Neuronal stem cell (in vitro differentiated cells): ENCODE results near the gene BPIFB2.

Source experiments
- DNase-seq: peaks from one replicate; pipeline ENCODE4 v3.0.0-alpha.2; 2013; ENCODE audit warnings: low spot score
- H2AFZ ChIP-seq: one replicate; pipeline ENCODE4 v1.6.1; 2013; ENCODE audit warnings: mild to moderate bottlenecking, low read length, inconsistent platforms
- H2AK5ac ChIP-seq: 2 replicates; pipeline ENCODE4 v1.6.1; 2013; ENCODE audit warnings: low read depth, mild to moderate bottlenecking, inconsistent platforms, low read length, moderate library complexity, mixed read lengths
- H2BK120ac ChIP-seq: 2 replicates; pipeline ENCODE4 v1.6.1; 2013; ENCODE audit warnings: low read depth, mild to moderate bottlenecking, inconsistent platforms, low read length, moderate library complexity, mixed read lengths
- H2BK12ac ChIP-seq: one replicate; pipeline ENCODE4 v1.6.1; 2013; ENCODE audit warnings: low read length, inconsistent platforms
- H2BK15ac ChIP-seq: 2 replicates; pipeline ENCODE4 v1.6.1; 2013; ENCODE audit warnings: mild to moderate bottlenecking, low read length, inconsistent platforms, mixed read lengths
- H2BK5ac ChIP-seq: one replicate; pipeline ENCODE4 v1.6.1; 2013; ENCODE audit warnings: inconsistent platforms, mild to moderate bottlenecking, low read length, moderate library complexity
- H3K14ac ChIP-seq: one replicate; pipeline ENCODE4 v1.6.1; 2013; ENCODE audit warnings: low read length, inconsistent platforms
- H3K18ac ChIP-seq: 2 replicates; pipeline ENCODE4 v1.6.1; 2013; ENCODE audit warnings: low read length, inconsistent platforms
- H3K23ac ChIP-seq: 2 replicates; pipeline ENCODE4 v1.6.1; 2013; ENCODE audit warnings: low read depth, mild to moderate bottlenecking, mixed read lengths, low read length, inconsistent platforms; ENCODE audit not compliant: poor library complexity
- H3K27ac ChIP-seq: replicated peaks from 3 replicates; pipeline ENCODE4 v1.5.1; 2013; ENCODE audit warnings: low read length, inconsistent platforms
- H3K27me3 ChIP-seq, 3 experiments: 2 replicates each; pipeline ENCODE4 v1.6.1; 2013; ENCODE audit warnings: low read length in 3 of 3, mild to moderate bottlenecking in 2 of 3, inconsistent platforms in 1 of 3, low read depth in 1 of 3, mixed read lengths in 1 of 3, moderate library complexity in 1 of 3; ENCODE audit not compliant: control insufficient read depth in 3 of 3, insufficient read depth in 3 of 3
- H3K36me3 ChIP-seq, 2 donors: replicated peaks in 1 of 2; 2 replicates each; pipeline ENCODE4 v1.6.1; 2013; ENCODE audit warnings: low read length in 2 of 2; ENCODE audit not compliant: control insufficient read depth in 2 of 2, insufficient read depth in 2 of 2
- H3K4ac ChIP-seq: 2 replicates; pipeline ENCODE4 v1.6.1; 2013; ENCODE audit warnings: inconsistent platforms, mild to moderate bottlenecking, low read length, moderate library complexity
- H3K4me1 ChIP-seq, 2 donors: 1 replicate in 1 of 2; 2 replicates in 1 of 2; pipeline ENCODE4 v1.6.1; 2013; ENCODE audit warnings: low read length in 2 of 2, low read depth in 1 of 2; ENCODE audit not compliant: control insufficient read depth in 2 of 2, insufficient read depth in 1 of 2
- H3K4me2 ChIP-seq: one replicate; pipeline ENCODE4 v1.6.1; 2013; ENCODE audit warnings: mild to moderate bottlenecking, low read length, inconsistent platforms; ENCODE audit not compliant: insufficient read depth, poor library complexity, severe bottlenecking
- H3K4me3 ChIP-seq, 2 donors: 2 replicates each; pipeline ENCODE4 v1.5.1; 2013; ENCODE audit warnings: low read length in 2 of 2, mild to moderate bottlenecking in 2 of 2, inconsistent platforms in 1 of 2, moderate library complexity in 1 of 2
- H3K79me1 ChIP-seq: one replicate; pipeline ENCODE4 v1.6.1; 2013; ENCODE audit warnings: low read depth, mild to moderate bottlenecking, inconsistent platforms, low read length, moderate library complexity
- H3K9ac ChIP-seq: one replicate; pipeline ENCODE4 v1.6.1; 2013; ENCODE audit warnings: mild to moderate bottlenecking, low read depth, low read length, inconsistent platforms; ENCODE audit not compliant: poor library complexity
- H3K9me3 ChIP-seq, 2 donors: replicated peaks in 1 of 2; 2 replicates each; pipeline versions ENCODE3 to v1.6.1; 2013; ENCODE audit warnings: low read length in 2 of 2, mild to moderate bottlenecking in 2 of 2, inconsistent platforms in 1 of 2, low read depth in 1 of 2, mixed read lengths in 1 of 2, moderate library complexity in 1 of 2; ENCODE audit not compliant: control insufficient read depth in 2 of 2, insufficient read depth in 1 of 2
- H4K8ac ChIP-seq: one replicate; pipeline ENCODE4 v1.6.1; 2013; ENCODE audit warnings: low read depth, mild to moderate bottlenecking, inconsistent platforms, low read length, moderate library complexity
- H4K91ac ChIP-seq: one replicate; pipeline ENCODE4 v1.6.1; 2013; ENCODE audit warnings: low read length, low read depth, mild to moderate bottlenecking, inconsistent platforms; ENCODE audit not compliant: poor library complexity
- WGBS, 2 donors: extraction: QIAGEN DNeasy Blood & Tissue Kit; methylation state at CpG; one replicate each; pipeline ENCODE4 v1.1.7; 2013; ENCODE audit warnings: missing lambda C conversion rate in 2 of 2, mixed read lengths in 1 of 2; ENCODE audit not compliant: insufficient read length in 2 of 2, insufficient replicate concordance in 1 of 2; ENCODE audit errors: extremely low coverage in 2 of 2; 5-methylcytosine and 5-hydroxymethylcytosine counted together

BPIFB2 gene

DNA sequence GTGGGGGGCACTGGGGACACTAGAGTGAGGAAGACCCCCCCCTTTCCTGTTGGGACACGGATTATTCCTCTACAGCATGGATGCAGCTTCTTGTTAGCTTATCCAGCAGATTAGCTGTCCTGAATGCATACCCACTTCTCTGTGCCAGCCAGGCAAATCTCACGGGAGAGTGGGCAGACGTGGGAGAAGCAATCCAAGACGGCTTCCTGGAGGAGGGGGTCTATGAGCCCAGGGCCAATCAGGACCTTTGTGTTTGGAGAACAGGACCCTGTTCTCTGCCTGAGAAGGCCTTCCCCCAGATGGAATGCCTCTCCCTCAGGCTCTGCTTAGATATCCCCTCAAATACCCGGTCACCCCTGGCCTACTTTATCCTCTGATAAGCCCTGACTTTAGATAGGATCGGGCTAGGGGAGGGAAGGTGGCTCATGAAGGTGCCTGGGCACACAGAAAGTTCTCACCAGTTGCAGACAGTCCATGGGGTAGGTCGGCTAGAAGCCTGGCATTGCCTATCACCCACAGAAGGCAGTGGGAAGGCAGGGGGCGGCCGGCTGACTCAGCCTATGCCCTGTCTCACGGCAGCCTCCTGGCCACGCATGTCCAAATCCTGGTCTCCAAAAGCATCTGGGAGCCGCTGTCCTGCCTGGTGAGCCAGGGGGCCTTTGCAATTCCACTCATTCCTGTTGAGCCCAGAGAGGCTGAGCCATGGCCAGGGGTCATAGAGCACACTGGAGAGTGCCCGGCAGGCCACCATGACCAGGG is 38.0 kb upstream of the BPIFB2 start:
- Histone ChIP-seq H3K4me2 (no peak overlapping the region), H3K14ac (peak overlapping the region; percentile 11), H2BK12ac (no peak overlapping the region), H3K9me3 (no peaks in the 10 kb centered on the region), H3K79me1 (no peaks in the 10 kb centered on the region), H2BK120ac (peak overlapping the region; percentile 29), H3K4me1 (peaks cover 17 to 18% of the 10 kb centered on the region in 2 donors), H3K4ac (peak overlapping the region; percentile 10), H3K23ac (peak overlapping the region; percentile 44), H4K91ac (peak overlapping the region; percentile 9), H2BK15ac (peak overlapping the region; percentile 53), H4K8ac (no peak overlapping the region), H3K36me3 (no peaks in the 10 kb centered on the region), H2BK5ac (peak overlapping the region; percentile 40), H3K9ac (peak overlapping the region; percentile 46), H2AK5ac (peak overlapping the region; percentile 96), H3K18ac (peak overlapping the region; percentile 53), H3K4me3 (no peak overlapping the region), H2AFZ (no peak overlapping the region), H3K27me3 (peaks cover 0 to 6% (median 0%) of the 10 kb centered on the region in 3 experiments), H3K27ac (no peak overlapping the region)
- WGBS, 2 donors = no CpG with 5 or more reads among the region's 13 CpGs
- DNase-seq = no peak

DNA sequence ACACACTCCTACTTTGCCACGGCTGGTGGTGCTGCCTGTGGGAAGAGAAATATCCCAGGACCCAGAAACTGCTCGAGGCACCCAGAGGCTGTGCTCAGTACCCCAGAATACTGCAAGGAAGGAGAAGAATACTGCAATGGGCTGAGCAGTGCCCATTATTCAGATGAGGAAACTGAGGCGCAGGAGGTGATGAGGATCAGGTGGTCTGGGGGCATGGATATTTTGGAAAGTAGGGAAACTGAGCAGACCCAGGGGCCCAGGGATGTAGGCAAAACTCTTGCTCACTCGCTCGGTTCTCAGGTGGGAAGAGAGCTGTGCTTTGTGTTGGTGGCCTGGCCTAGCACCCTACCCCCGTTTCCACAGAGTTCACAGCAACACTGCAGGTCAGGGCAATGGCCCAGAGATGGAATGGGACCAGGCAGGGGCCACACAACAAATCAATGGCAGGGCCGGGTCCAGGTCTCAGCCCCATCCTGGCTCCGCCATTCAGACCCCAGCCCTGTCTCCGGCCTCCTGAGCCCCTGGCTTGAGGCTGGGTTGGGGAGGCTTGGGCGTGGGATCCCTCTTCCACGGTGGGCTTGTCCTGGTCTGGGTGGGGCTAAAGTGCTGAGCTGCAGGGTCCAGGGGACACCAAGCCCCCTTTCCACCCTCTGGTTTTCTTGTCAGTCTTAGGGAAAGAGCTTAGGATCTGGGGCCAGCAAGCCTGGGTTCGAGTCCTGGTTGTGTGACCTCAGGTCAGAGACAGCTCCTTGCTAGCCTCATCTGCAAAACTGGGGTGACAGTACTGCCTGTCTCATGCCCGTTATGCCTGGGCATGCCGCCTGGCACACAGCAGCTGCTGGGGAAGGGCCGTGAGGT is 37.2 kb upstream of the BPIFB2 start:
- DNase-seq = no peak
- Histone ChIP-seq H3K27ac (no peak overlapping the region), H4K8ac (no peak overlapping the region), H3K27me3 (peaks cover 0 to 6% (median 0%) of the 10 kb centered on the region in 3 experiments), H4K91ac (peak overlapping the region; percentile 19), H3K23ac (peak overlapping the region; percentile 44), H2AFZ (no peak overlapping the region), H3K9me3 (no peaks in the 10 kb centered on the region), H3K9ac (peak overlapping the region; percentile 17), H2AK5ac (peak overlapping the region; percentile 96), H2BK15ac (peak overlapping the region; percentile 53), H3K18ac (peak overlapping the region; percentile 85), H3K14ac (peak overlapping the region; percentile 12), H2BK120ac (peak overlapping the region; percentile 29), H3K4me2 (no peak overlapping the region), H3K4ac (peak overlapping the region; percentile 54), H3K36me3 (no peaks in the 10 kb centered on the region), H3K4me1 (peaks cover 17 to 18% of the 10 kb centered on the region in 2 donors), H3K79me1 (no peaks in the 10 kb centered on the region), H3K4me3 (no peak overlapping the region), H2BK5ac (peak overlapping the region; percentile 40), H2BK12ac (no peak overlapping the region)
- no CpG with 5 or more reads among the region's 15 CpGs for WGBS, 2 donors

DNA sequence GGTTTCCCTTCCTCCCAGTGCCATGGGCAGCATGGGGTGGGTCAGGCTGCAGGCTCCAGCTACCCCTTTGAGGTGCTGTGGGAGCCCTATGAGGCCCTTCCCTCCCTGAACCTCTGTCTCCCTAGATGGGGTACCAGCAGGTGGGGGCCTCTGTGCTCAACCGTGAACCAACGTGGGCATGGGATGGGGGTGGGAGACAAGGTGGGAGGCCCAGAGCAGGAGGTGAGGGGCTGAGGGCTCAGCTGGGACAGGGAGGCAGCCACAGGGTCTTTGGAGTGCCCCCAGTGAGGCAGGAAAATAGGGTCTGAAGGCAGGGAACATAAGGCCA is 36.6 kb upstream of the BPIFB2 start:
- peak overlapping the region; percentile 12 for H3K14ac ChIP-seq
- H2BK5ac ChIP-seq = peak overlapping the region; percentile 40
- no peaks in the 10 kb centered on the region for H3K79me1 ChIP-seq
- H4K8ac ChIP-seq = no peak overlapping the region
- peak overlapping the region; percentile 19 for H4K91ac ChIP-seq
- no peak overlapping the region for H3K23ac ChIP-seq
- H3K9me3 ChIP-seq = no peaks in the 10 kb centered on the region
- H3K4me2 ChIP-seq = no peak overlapping the region
- H2BK15ac ChIP-seq = peak overlapping the region; percentile 53
- peaks cover 0 to under 1% (median 0%) of the 10 kb centered on the region in 3 experiments for H3K27me3 ChIP-seq
- no peak overlapping the region for H3K27ac ChIP-seq
- no peak overlapping the region for H2BK12ac ChIP-seq
- peak overlapping the region; percentile 54 for H3K4ac ChIP-seq
- DNase-seq = no peak
- H2AFZ ChIP-seq = peak overlapping the region; percentile 85
- peak overlapping the region; percentile 85 for H3K18ac ChIP-seq
- peak overlapping the region; percentile 29 for H2BK120ac ChIP-seq
- H3K9ac ChIP-seq = peak overlapping the region; percentile 17
- H2AK5ac ChIP-seq = peak overlapping the region; percentile 96
- no peak overlapping the region for H3K4me3 ChIP-seq
- H3K4me1 ChIP-seq = peaks cover 17 to 18% of the 10 kb centered on the region in 2 donors
- no peaks in the 10 kb centered on the region for H3K36me3 ChIP-seq
- no CpG with 5 or more reads among the region's 2 CpGs for WGBS, 2 donors

DNA sequence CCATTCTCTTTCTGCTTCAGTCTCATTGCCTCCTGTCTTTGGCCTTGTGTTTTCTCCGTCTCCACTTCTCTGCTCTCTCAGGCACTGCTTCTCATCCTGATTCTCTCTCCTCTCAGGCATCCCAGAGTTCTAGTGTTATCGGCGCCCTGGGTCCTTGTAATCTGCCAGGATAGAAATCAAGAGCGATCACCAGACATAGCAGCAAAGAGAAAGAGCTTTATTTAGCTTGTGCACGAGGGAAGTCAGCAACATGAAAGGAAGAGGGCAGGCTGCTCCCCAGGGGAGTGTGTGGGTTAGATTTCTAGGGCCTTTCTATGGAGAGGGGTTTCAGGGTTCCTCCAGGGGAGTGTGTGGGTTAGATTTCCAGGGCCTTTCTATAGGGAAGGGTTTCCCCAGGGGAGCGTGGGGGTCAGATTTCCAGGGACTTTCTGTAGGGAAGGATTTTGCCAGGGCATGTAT is 35.8 kb upstream of the BPIFB2 start:
- Histone ChIP-seq H3K4me1 (peaks cover 18% of the 10 kb centered on the region in 2 donors), H3K79me1 (no peaks in the 10 kb centered on the region), H2BK120ac (no peak overlapping the region), H2BK12ac (no peak overlapping the region), H3K23ac (no peak overlapping the region), H2AFZ (peak overlapping the region; percentile 85), H3K4ac (no peak overlapping the region), H3K27ac (peak overlapping the region; percentile 31), H3K9ac (no peak overlapping the region), H3K4me3 (no peak overlapping the region), H4K91ac (no peak overlapping the region), H3K27me3 (no peaks in the 10 kb centered on the region), H2BK15ac (no peak overlapping the region), H2AK5ac (no peak overlapping the region), H3K14ac (peak overlapping the region; percentile 10), H2BK5ac (peak overlapping the region; percentile 11), H3K9me3 (peaks cover 0 to 3% of the 10 kb centered on the region in 2 donors), H3K18ac (peak overlapping the region; percentile 6), H3K4me2 (no peak overlapping the region), H3K36me3 (no peaks in the 10 kb centered on the region), H4K8ac (no peak overlapping the region)
- no peak for DNase-seq
- no CpG with 5 or more reads among the region's 6 CpGs for WGBS, 2 donors
